OCI-LY1 (cell line): ENCODE measurements around the gene HSPH1.

ENCODE experiments used
- H2AFZ ChIP-seq: fragments of 200-600 bp; sonication (generic), shearing (Covaris generic); 2 replicates; pipeline ENCODE4 v1.6.0; 2014; ENCODE audit warnings: antibody characterized with exemption, mild to moderate bottlenecking, low read length
- H3F3A ChIP-seq: fragments of 200-600 bp; sonication (generic), shearing (Covaris generic); 2 replicates; pipeline ENCODE4 v1.6.0; 2014; ENCODE audit warnings: mild to moderate bottlenecking, antibody characterized with exemption, low read length, moderate library complexity; ENCODE audit not compliant: insufficient read depth
- H3K27ac ChIP-seq: fragments of 200-600 bp; sonication (generic); 2 replicates; pipeline ENCODE4 v1.5.1; 2014; ENCODE audit warnings: low read length, mixed run types, mild to moderate bottlenecking, low read depth; ENCODE audit not compliant: poor library complexity, severe bottlenecking
- H3K27me3 ChIP-seq: fragments of 200-600 bp; sonication (generic); 2 replicates; pipeline ENCODE4 v1.6.0; 2014; ENCODE audit warnings: antibody characterized with exemption, mild to moderate bottlenecking, low read length, moderate library complexity; ENCODE audit not compliant: insufficient read depth
- H3K36me3 ChIP-seq: fragments of 200-600 bp; sonication (generic); 2 replicates; pipeline ENCODE4 v1.6.1; 2014; ENCODE audit warnings: mild to moderate bottlenecking, antibody characterized with exemption, low read length, moderate library complexity, mixed read lengths; ENCODE audit not compliant: insufficient read depth
- H3K4me1 ChIP-seq: fragments of 200-600 bp; sonication (generic); 2 replicates; pipeline ENCODE4 v1.5.1; 2014; ENCODE audit warnings: mild to moderate bottlenecking, low read length, moderate library complexity; ENCODE audit not compliant: insufficient read depth, severe bottlenecking
- H3K4me2 ChIP-seq: fragments of 200-600 bp; sonication (generic), shearing (Covaris generic); 2 replicates; pipeline ENCODE4 v1.6.1; 2014; ENCODE audit warnings: low read length
- H3K4me3 ChIP-seq: fragments of 200-600 bp; sonication (generic); 2 replicates; pipeline ENCODE4 v1.5.1; 2014; ENCODE audit warnings: low read length, low read depth, mild to moderate bottlenecking, mixed read lengths; ENCODE audit not compliant: poor library complexity, severe bottlenecking
- H3K79me2 ChIP-seq: fragments of 200-600 bp; shearing (Covaris generic); 2 replicates; pipeline ENCODE4 v1.6.1; 2016; ENCODE audit warnings: mixed run types, low read length, mixed read lengths; ENCODE audit not compliant: insufficient read depth
- H3K9ac ChIP-seq: fragments of 200-600 bp; sonication (generic), shearing (Covaris generic); 2 replicates; pipeline ENCODE4 v1.6.1; 2014; ENCODE audit warnings: mild to moderate bottlenecking, low read length, mixed read lengths
- H3K9me2 ChIP-seq: fragments of 200-600 bp; sonication (generic), shearing (Covaris generic); 2 replicates; pipeline ENCODE4 v1.6.1; 2014; ENCODE audit warnings: low read depth, mild to moderate bottlenecking, low read length, mixed read lengths
- H3K9me3 ChIP-seq: fragments of 200-600 bp; shearing (Covaris generic); 2 replicates; pipeline ENCODE4 v1.6.1; 2014; ENCODE audit warnings: low read length, mixed read lengths
- H4K20me1 ChIP-seq: fragments of 200-600 bp; sonication (generic), shearing (Covaris generic); 2 replicates; pipeline ENCODE4 v1.6.0; 2016; ENCODE audit warnings: mild to moderate bottlenecking, low read length; ENCODE audit not compliant: insufficient read depth
- EZH2 ChIP-seq: fragments of 200-600 bp; sonication (generic), shearing (Covaris generic); IDR thresholded peaks from 2 replicates; pipeline ENCODE4 v1.8.0; 2017; ENCODE audit warnings: borderline replicate concordance, mixed run types, mild to moderate bottlenecking, antibody characterized with exemption, low read length, moderate library complexity, mixed read lengths
- TF ChIP-seq, protein P1 (sequence below): fragments of 200-600 bp; sonication (generic), shearing (Covaris generic); IDR thresholded peaks from 2 replicates; pipeline ENCODE4 v1.5.1; 2017; ENCODE audit warnings: mild to moderate bottlenecking, antibody characterized with exemption, low read length, moderate library complexity, mixed read lengths

The HSPH1 gene

DNA sequence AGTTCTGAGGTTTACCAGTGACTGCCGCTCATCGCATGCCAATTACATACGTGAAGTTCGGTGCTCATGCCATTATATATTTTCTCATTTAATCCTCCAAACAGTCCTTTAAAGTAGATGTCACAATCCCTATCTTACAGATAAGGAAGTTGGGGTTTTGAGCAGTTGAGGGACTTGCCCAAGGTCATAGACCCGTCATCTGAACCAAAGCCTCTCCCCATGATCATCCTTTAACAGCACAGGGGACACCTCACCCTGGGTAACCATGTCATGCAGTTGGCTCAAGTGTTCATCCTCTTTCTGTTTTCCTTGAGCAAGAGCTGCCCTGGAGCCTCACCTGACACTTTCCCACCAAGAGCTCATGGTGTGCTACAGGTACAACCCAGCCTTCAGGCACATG lies 69.1 kb downstream of the HSPH1 start:
- Histone ChIP-seq H3F3A (no peaks in the 10 kb centered on the region), H3K36me3 (no peaks in the 10 kb centered on the region), H4K20me1 (no peaks in the 10 kb centered on the region), H3K4me2 (no peak overlapping the region), H3K9ac (no peak overlapping the region), H2AFZ (no peak overlapping the region), H3K9me2 (no peaks in the 10 kb centered on the region), H3K27me3 (peaks cover 4% of the 10 kb centered on the region; the same call in 1 of the 2 replicates), H3K27ac (no peak overlapping the region), H3K9me3 (no peaks in the 10 kb centered on the region), H3K79me2 (no peaks in the 10 kb centered on the region), H3K4me3 (no peak overlapping the region), H3K4me1 (no peaks in the 10 kb centered on the region)
- no peak for TF ChIP-seq EZH2
- TF ChIP-seq, protein P1, sequence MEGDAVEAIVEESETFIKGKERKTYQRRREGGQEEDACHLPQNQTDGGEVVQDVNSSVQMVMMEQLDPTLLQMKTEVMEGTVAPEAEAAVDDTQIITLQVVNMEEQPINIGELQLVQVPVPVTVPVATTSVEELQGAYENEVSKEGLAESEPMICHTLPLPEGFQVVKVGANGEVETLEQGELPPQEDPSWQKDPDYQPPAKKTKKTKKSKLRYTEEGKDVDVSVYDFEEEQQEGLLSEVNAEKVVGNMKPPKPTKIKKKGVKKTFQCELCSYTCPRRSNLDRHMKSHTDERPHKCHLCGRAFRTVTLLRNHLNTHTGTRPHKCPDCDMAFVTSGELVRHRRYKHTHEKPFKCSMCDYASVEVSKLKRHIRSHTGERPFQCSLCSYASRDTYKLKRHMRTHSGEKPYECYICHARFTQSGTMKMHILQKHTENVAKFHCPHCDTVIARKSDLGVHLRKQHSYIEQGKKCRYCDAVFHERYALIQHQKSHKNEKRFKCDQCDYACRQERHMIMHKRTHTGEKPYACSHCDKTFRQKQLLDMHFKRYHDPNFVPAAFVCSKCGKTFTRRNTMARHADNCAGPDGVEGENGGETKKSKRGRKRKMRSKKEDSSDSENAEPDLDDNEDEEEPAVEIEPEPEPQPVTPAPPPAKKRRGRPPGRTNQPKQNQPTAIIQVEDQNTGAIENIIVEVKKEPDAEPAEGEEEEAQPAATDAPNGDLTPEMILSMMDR, result no peak

DNA sequence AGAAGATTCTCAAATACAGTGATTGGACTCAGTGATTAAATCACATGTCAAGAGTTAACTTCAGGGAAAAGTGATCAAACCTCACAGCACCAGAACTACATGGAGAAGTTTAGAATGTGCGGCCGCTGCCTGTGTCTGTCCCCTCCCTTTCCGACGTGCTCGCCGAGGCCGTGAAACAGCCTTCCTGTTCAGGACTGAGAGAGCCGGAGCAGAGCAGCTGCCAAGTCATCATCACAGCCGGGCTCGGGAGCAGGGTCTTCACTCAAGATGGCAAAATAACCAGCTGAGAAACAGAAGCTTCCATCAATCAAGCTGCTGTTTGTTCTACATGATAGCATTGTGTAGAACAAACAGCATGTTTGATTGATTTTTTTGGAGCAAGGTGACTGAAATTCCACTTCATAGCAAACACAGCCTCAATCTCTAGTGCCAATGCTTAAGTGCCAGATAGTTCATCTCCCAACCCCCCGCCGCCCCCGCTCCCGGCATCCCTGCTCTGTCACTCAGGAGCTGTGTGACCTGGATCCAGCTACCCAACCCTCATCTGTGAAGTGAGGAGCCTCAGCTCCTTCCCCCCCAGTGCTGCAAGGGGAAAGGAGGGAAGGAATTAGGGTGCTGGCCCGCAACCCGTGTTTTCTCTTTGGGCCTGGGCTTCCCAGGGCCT lies 70.6 kb downstream of the HSPH1 start:
- Histone ChIP-seq H3K9me2 (no peaks in the 10 kb centered on the region), H3K27ac (no peak overlapping the region), H4K20me1 (no peaks in the 10 kb centered on the region), H3K4me3 (no peak overlapping the region), H3K9ac (no peak overlapping the region), H3K36me3 (no peaks in the 10 kb centered on the region), H3K9me3 (no peaks in the 10 kb centered on the region), H3K4me2 (no peak overlapping the region), H3K79me2 (no peaks in the 10 kb centered on the region), H3K4me1 (no peaks in the 10 kb centered on the region), H3K27me3 (peaks cover 10% of the 10 kb centered on the region; the same call in 1 of the 2 replicates), H2AFZ (no peak overlapping the region), H3F3A (no peaks in the 10 kb centered on the region)
- no peak for TF ChIP-seq EZH2
- TF ChIP-seq, protein P1, result no peak

DNA sequence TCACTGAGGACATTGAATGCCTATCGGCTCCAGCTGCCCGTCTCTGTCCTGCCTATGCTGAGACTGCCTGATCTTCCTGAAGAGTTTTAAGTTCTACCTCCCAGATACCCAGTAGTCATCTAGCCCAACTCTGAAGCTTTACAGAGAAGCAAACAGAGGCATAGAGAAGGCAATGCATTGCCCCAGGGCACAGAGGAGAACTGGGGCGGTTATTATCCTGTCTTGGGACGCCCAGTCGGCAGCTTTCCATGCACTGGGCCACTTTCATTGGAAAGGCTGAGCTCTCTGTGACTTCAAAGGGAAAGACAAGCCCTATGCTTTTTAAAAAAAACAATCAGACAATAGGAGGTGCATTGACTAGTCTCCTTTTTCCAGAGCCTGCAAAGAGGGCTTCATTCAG lies 71.6 kb downstream of the HSPH1 start:
- H3K27ac ChIP-seq, result no peak overlapping the region
- H3K9ac ChIP-seq, result no peak overlapping the region
- H2AFZ ChIP-seq, result no peak overlapping the region
- H3K9me2 ChIP-seq, result no peaks in the 10 kb centered on the region
- no peaks in the 10 kb centered on the region for H3K9me3 ChIP-seq
- H3K4me3 ChIP-seq, result no peak overlapping the region
- no peaks in the 10 kb centered on the region for H4K20me1 ChIP-seq
- H3K36me3 ChIP-seq, result no peaks in the 10 kb centered on the region
- H3K27me3 ChIP-seq, result peaks cover 10% of the 10 kb centered on the region; the same call in 1 of the 2 replicates
- no peaks in the 10 kb centered on the region for H3K79me2 ChIP-seq
- no peak overlapping the region for H3K4me2 ChIP-seq
- TF ChIP-seq, protein P1, result no peak
- TF ChIP-seq EZH2, result no peak
- H3K4me1 ChIP-seq, result no peaks in the 10 kb centered on the region
- H3F3A ChIP-seq, result no peaks in the 10 kb centered on the region
